Mesothelial cell of epicardium (in vitro differentiated cells): Measurements from ENCODE around the gene FSIP1. TPM values are rescaled to one million over a fixed set of nuclear protein-coding genes. Genes with fewer than 3 reads are reported as not detected.
A peak's percentile ranks its signal among the peaks of the same experiment; 100 is the strongest.

Source experiments
- DNase-seq, 2 experiments: peaks; one replicate each; pipeline ENCODE4 v3.0.0; 2021; ENCODE audit warnings: low spot score in 2 of 2; ENCODE audit not compliant: unreplicated experiment in 2 of 2
- H3K27ac Mint-ChIP-seq: 2 replicates; pipeline ENCODE4 v1.8.0; 2021; ENCODE audit warnings: mixed read lengths
- H3K27me3 Mint-ChIP-seq: 2 replicates; pipeline ENCODE4 v1.8.0; 2021; ENCODE audit warnings: low read depth, mixed read lengths
- H3K36me3 Mint-ChIP-seq: 2 replicates; pipeline ENCODE4 v1.8.0; 2021; ENCODE audit warnings: mixed read lengths
- H3K4me1 Mint-ChIP-seq: 2 replicates; pipeline ENCODE4 v1.8.0; 2021; ENCODE audit warnings: mixed read lengths
- H3K4me3 Mint-ChIP-seq: 2 replicates; pipeline ENCODE4 v1.8.0; 2021; ENCODE audit warnings: mild to moderate bottlenecking, moderate library complexity, mixed read lengths
- H3K9me3 Mint-ChIP-seq: 2 replicates; pipeline ENCODE4 v1.8.0; 2021; ENCODE audit warnings: mixed read lengths
- CTCF ChIP-seq: fragments of 200-600 bp; sonication (generic); IDR thresholded peaks from one replicate; pipeline ENCODE4 v1.5.0; 2021; ENCODE audit warnings: antibody characterized with exemption; ENCODE audit not compliant: unreplicated experiment
- total RNA-seq: library from RNA; stranded (reverse); gene quantifications from 3 replicates; pipeline ENCODE4 v1.2.1, GENCODE V29; 2021

Gene FSIP1
- total RNA-seq, 1 donor from 2014 or later: 0.74 TPM

DNA sequence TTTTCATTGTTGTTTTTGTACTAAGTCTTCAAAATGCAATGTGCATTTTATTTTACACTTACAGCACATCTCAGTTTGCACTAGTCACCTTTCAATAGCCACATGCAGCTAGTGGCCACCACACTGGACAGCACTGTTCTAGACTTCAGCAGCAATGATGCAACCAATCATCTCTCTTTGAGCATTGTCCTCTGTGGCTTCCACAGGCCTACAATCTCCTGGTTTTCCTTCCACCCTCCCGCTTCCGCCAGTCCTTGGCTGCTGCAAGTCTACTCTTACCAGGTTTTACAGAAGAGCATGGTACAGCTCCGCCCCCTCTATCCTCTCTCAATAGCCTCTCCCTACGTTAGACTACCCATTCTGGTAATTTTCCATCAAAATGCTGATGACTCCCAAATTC lies 25.1 kb upstream of the FSIP1 start:
- Mint-ChIP-seq H3K36me3 (no peaks in the 10 kb centered on the region), H3K9me3 (no peaks in the 10 kb centered on the region), H3K4me3 (no peak overlapping the region), H3K27ac (no peak overlapping the region), H3K27me3 (no peaks in the 10 kb centered on the region), H3K4me1 (peaks cover 15% of the 10 kb centered on the region)
- TF ChIP-seq CTCF: no peak
- DNase-seq: no peak

- DNase-seq: no peak
- H3K36me3 Mint-ChIP-seq: no peaks in the 10 kb centered on the region
- H3K4me3 Mint-ChIP-seq: no peak overlapping the region
- no peaks in the 10 kb centered on the region for H3K27me3 Mint-ChIP-seq
- peaks cover 15% of the 10 kb centered on the region for H3K4me1 Mint-ChIP-seq
- no peaks in the 10 kb centered on the region for H3K9me3 Mint-ChIP-seq
- TF ChIP-seq CTCF: no peak
- no peak overlapping the region for H3K27ac Mint-ChIP-seq
Observed at GRCh38 chr15:39804026-39804425, 21.4 kb upstream of the FSIP1 start.

GRCh38 chr15:39803016-39803415 lies 20.4 kb upstream of the FSIP1 start:
- H3K27ac Mint-ChIP-seq: no peak overlapping the region
- no peaks in the 10 kb centered on the region for H3K27me3 Mint-ChIP-seq
- H3K4me3 Mint-ChIP-seq: no peak overlapping the region
- no peak for DNase-seq
- no peaks in the 10 kb centered on the region for H3K9me3 Mint-ChIP-seq
- peaks cover 15% of the 10 kb centered on the region for H3K4me1 Mint-ChIP-seq
- no peak for TF ChIP-seq CTCF
- no peaks in the 10 kb centered on the region for H3K36me3 Mint-ChIP-seq

DNA sequence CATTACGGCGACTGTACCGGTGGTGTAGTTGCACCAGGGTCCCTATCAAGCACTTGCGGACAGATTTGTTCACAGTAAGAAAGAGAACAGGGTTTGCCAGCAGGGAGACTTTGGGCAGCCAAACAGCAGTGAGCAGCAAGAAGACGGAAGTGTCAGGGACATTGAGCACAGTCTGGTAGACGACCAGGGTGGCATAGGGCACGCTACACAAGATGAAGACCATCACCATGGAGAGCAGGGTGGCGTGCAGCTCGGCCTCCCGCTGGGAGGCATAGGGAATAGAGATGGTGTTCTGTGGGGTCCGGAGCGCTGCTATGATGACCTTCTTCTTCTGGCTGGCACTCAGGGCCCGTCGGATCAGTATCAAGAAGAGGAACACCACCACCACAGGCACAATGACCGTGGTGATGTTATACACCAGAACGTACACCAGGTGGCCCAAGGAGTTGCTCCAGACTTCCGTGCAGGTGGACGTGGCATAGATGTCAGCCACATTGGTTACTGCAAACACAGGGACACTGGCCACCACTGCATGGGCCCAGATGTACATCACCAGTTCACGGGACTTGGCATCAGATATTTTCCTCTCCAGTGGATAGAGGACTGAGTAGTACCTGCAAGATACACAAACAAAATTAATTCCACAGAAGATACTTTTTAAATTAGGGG lies 19.1 kb upstream of the FSIP1 start:
- Mint-ChIP-seq H3K27me3 (no peaks in the 10 kb centered on the region), H3K4me1 (peaks cover 15% of the 10 kb centered on the region), H3K27ac (no peak overlapping the region), H3K4me3 (no peak overlapping the region), H3K36me3 (no peaks in the 10 kb centered on the region), H3K9me3 (no peaks in the 10 kb centered on the region)
- peak; percentile 54 for TF ChIP-seq CTCF
- no peak for DNase-seq

- Mint-ChIP-seq H3K9me3 (no peaks in the 10 kb centered on the region), H3K27ac (no peak overlapping the region), H3K4me1 (peaks cover 17% of the 10 kb centered on the region), H3K27me3 (no peaks in the 10 kb centered on the region), H3K36me3 (no peaks in the 10 kb centered on the region), H3K4me3 (no peak overlapping the region)
- no peak for DNase-seq
- TF ChIP-seq CTCF: no peak
Observed at GRCh38 chr15:39799552-39800011, 16.9 kb upstream of the FSIP1 start.
